HG02798 (cell line): ENCODE measurements around the gene C2.

Experiments
- ATAC-seq: cut with Tn5 transposase; IDR thresholded peaks from one replicate; pipeline ENCODE4 v1.9.1; 2021; ENCODE audit warnings: mild to moderate bottlenecking; ENCODE audit not compliant: unreplicated experiment, poor library complexity

Gene C2

GRCh38 chr6:31927242-31927862 is at the start of gene C2:
C2 (plus strand) TSS chr6:31927717; CDS start chr6:31927753, 36 bp downstream.
- no peak for ATAC-seq

- no peak for ATAC-seq
Measured at GRCh38 chr6:31878222-31878621, 49.3 kb upstream of the C2 start.

DNA sequence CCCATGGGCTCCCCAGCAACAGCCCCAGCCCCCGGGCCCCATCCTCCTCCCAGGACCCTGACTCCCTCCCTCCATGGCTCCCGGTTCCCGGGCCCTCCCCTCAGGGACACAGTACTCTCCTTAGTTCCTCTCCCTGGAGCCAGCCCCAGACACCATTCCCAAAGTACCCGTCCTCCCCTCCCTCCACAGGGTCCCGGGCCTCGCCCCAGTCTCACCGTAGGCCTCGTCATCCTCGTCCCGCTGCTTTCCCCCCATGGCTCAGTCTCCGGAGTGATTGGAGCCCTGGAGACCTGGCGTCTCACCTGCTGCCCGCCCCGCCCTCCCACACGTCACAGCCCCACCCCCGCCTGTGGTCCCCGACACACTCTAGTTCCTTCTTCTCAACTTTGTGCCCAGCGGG is 48.8 kb upstream of the C2 start, which contains the start of gene SLC44A4:
Gene SLC44A4, minus strand, starts transcription at position 272 of the 400 bp plus-strand sequence. Its CDS starts 17 bp downstream, at position 255.
- no peak for ATAC-seq

GRCh38 chr6:31879143-31879542 is 48.4 kb upstream of the C2 start:
- no peak for ATAC-seq

DNA sequence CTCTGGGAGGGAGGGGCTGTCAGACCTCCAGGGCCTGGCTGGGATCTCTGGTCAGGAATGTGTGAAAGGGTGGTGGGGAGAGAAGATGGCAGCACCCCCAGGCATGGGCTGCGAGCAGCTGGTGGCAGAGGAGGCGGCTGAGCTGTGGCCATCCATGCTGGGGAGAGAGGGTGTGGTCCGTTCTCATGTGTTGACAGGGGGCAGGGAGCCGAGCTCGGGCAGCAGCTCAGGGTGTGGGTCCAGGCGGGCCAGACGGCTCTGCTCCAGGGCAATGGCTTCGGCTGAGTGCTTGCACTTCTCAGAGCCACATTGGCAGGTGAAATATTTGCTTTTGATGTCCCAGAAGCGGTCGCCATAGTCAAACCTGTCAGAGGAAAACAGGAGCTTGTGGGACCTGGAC is 47.6 kb upstream of the C2 start:
- no peak for ATAC-seq

DNA sequence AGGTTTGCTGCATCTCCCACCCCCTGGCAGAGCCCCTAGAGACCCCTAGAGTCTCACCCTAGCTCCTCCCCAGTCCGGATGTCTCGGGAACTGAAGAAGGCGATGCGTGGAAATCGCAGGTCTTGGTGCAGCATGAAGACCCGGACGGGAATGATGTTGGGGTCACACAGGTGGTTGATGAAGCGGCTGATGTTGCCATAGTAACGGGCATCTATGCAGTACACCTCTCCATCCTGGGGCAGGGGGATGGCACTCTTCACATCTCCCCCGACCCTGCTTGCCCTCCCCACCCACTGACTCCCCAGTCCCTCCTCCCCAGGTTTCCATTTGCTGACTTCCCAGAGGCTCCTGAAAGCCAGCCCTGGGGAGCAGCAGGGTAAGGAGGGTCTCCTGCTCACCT is 46.9 kb upstream of the C2 start:
- ATAC-seq = no peak

GRCh38 chr6:31881136-31881859 is 46.2 kb upstream of the C2 start:
- ATAC-seq = no peak

DNA sequence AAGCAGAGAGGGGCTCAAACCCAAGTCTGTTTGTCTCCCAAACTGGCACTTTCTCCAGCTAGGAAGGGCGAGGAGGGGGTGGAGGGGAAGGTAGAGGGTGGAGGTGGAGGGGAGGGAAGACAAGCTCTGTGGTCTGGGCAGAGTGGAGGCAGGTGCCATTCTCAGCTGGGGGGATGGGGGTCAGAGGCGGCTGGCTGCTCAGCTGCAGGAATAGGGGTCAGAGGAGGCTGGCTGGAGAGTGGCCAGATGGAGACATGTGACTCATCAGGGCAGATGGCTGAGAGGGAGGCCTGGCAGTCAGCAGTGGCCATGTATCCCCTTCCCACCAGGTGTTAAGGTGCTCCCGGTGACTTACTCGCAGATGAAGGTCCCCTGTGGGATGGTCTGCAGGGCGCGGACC is 45.2 kb upstream of the C2 start:
- no peak for ATAC-seq

DNA sequence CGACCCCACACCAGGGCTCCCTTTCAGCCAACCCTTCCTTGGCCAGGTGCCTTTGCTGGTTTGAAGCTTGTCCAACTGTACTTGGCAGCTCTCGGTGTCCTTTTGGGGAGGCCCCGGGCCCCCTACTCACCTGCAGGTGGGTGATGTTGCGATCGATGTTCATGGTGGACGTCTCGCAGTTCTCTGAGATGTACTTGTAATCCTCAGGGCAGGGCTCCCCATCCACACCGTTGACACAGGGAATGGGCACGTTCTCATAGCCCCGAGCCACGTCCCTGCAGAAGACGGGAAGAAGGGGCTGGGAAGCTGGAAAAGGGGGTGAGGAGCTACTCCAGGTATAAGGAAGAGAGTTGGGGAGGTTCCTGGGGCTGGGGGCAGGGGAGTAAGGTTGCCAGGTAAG is 43.8 kb upstream of the C2 start:
- ATAC-seq = no peak

- ATAC-seq = no peak
Measured at GRCh38 chr6:31884528-31885035, 42.9 kb upstream of the C2 start.

GRCh38 chr6:31886541-31886991 is 41.0 kb upstream of the C2 start:
- no peak for ATAC-seq

- no peak for ATAC-seq
Measured at GRCh38 chr6:31887173-31888007, 40.1 kb upstream of the C2 start.

- ATAC-seq = no peak
Measured at GRCh38 chr6:31888276-31889258, 39.0 kb upstream of the C2 start.

GRCh38 chr6:31889331-31889972 is 38.1 kb upstream of the C2 start:
- ATAC-seq = no peak

DNA sequence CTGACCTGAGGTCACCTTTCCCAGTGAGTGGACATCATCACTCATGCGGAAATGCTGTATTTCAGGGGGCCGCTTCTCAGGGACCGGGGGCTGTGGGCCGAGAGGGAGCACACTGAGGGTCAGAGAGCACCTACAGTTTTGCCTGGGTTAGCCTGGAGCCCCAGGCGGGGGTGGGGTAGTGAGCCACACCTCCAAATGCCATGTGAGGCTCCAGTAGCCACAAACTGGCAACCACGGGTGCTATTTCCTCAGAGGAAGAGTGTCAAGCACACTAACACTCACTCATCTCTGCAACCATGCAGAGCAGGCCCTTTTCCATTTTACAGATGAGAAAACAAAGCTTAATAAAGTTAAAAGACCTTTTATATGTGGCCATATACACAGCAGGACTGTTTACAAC is 34.7 kb upstream of the C2 start:
- ATAC-seq = no peak

- ATAC-seq = no peak
Measured at GRCh38 chr6:31896493-31896855, 31.0 kb upstream of the C2 start.

GRCh38 chr6:31896856-31897611 is 30.5 kb upstream of the C2 start:
- ATAC-seq = peak; percentile 4

DNA sequence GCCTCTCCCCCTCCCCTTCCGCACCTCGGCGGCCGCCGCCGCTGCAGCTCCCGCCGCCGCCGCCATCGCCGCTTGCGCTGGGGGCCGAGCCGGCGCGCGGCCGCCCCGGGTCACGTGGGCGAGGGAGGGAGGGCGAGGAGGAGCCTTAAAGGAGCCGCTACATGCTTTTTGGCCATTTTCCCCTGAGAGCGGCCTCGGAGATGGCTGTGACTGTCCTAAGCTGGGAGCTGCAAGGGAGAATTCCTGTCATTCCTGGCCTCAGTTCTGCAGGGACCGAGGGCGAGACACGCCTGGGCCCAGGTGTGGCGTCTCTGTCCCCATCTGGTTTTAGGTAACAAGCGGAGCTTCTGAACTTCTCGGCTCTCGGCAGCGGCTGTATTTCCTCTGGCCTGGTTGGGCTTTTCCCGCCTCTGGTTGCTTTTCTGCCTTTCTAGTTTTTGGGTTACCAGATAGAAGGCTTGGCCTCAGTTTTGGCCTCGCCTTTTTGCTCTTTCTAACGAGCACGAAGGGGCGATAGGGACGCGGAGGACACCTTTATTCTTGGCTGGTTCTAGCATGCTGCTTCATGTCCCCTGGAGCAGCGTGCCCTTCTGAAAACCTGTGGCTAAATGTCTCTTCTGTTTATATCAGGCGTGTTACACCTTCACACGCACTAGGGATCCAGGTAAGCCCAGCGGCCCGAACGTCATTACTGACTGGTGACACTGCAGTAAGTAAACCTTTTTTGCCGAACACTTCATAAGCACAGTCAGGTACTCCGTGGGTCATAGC is 29.7 kb upstream of the C2 start, which contains the start of gene EHMT2:
Gene EHMT2, minus strand, starts transcription at position 87 of the 771 bp plus-strand sequence. Its CDS starts 21 bp downstream, at position 66.
- peak; percentile 56 for ATAC-seq
